ENCODE data around the gene KLHDC10.
"Not testable (repeated sequence)": the region's sequence is repeated elsewhere in the genome, so short reads cannot be mapped to it uniquely, and the experiment has no call there.

The KLHDC10 gene

GRCh38 chr7:130179631-130180030 lies 109.3 kb downstream of the KLHDC10 start:
- H3K4me1 ChIP-seq (ENCODE audit: control insufficient read depth in 1 of 2, insufficient read depth in 2 of 2, low read length in 2 of 2) = no peaks in the 10 kb centered on the region
- H3K27ac ChIP-seq (ENCODE audit: low read length) = no peak overlapping the region
- no peaks in the 10 kb centered on the region for H3K27me3 ChIP-seq (ENCODE audit: low read depth, low read length)
- H3K9me3 ChIP-seq (ENCODE audit: control insufficient read depth in 1 of 2, low read length in 2 of 2) = no peaks in the 10 kb centered on the region
- H3K36me3 ChIP-seq (ENCODE audit: control insufficient read depth in 1 of 2, insufficient read depth in 2 of 2, low read length in 2 of 2) = peaks cover 30 to 40% of the 10 kb centered on the region in 2 donors
- H3K4me3 ChIP-seq (ENCODE audit: low read depth in 1 of 2, low read length in 2 of 2) = no peak overlapping the region

GRCh38 chr7:130180571-130181262 lies 110.4 kb downstream of the KLHDC10 start:
- H3K4me1 ChIP-seq (ENCODE audit: control insufficient read depth in 1 of 2, insufficient read depth in 2 of 2, low read length in 2 of 2) = no peaks in the 10 kb centered on the region
- no peak overlapping the region for H3K4me3 ChIP-seq (ENCODE audit: low read depth in 1 of 2, low read length in 2 of 2)
- no peak overlapping the region for H3K27ac ChIP-seq (ENCODE audit: low read length)
- H3K36me3 ChIP-seq (ENCODE audit: control insufficient read depth in 1 of 2, insufficient read depth in 2 of 2, low read length in 2 of 2) = peaks cover 36 to 46% of the 10 kb centered on the region in 2 donors
- H3K9me3 ChIP-seq (ENCODE audit: control insufficient read depth in 1 of 2, low read length in 2 of 2) = no peaks in the 10 kb centered on the region
- no peaks in the 10 kb centered on the region for H3K27me3 ChIP-seq (ENCODE audit: low read depth, low read length)

DNA sequence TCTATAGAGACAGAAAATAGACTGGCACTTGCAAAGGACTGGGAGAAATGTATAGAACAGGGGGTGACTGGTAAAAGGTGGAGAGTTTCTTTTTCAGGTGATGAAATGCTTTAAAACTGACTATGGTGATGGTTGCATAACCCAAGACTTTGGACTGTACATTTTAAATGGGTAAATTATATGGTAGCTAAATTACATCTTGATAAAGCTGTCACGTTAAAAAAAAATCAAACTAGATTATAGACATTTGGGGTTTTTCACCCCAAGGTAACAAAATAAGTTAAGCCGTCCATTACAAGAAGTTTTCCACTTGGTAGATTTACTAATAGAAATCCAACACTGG lies 110.9 kb downstream of the KLHDC10 start:
- H3K4me1 ChIP-seq (ENCODE audit: control insufficient read depth in 1 of 2, insufficient read depth in 2 of 2, low read length in 2 of 2) = no peaks in the 10 kb centered on the region
- H3K9me3 ChIP-seq (ENCODE audit: control insufficient read depth in 1 of 2, low read length in 2 of 2) = no peaks in the 10 kb centered on the region
- peaks cover 36 to 46% of the 10 kb centered on the region in 2 donors for H3K36me3 ChIP-seq (ENCODE audit: control insufficient read depth in 1 of 2, insufficient read depth in 2 of 2, low read length in 2 of 2)
- H3K4me3 ChIP-seq (ENCODE audit: low read depth in 1 of 2, low read length in 2 of 2) = no peak overlapping the region
- no peaks in the 10 kb centered on the region for H3K27me3 ChIP-seq (ENCODE audit: low read depth, low read length)
- H3K27ac ChIP-seq (ENCODE audit: low read length) = no peak overlapping the region

- no peaks in the 10 kb centered on the region for H3K9me3 ChIP-seq (ENCODE audit: control insufficient read depth in 1 of 2, low read length in 2 of 2)
- H3K4me1 ChIP-seq (ENCODE audit: control insufficient read depth in 1 of 2, insufficient read depth in 2 of 2, low read length in 2 of 2) = no peaks in the 10 kb centered on the region
- no peak overlapping the region for H3K27ac ChIP-seq (ENCODE audit: low read length)
- H3K27me3 ChIP-seq (ENCODE audit: low read depth, low read length) = no peaks in the 10 kb centered on the region
- H3K36me3 ChIP-seq (ENCODE audit: control insufficient read depth in 1 of 2, insufficient read depth in 2 of 2, low read length in 2 of 2) = peaks cover 37 to 46% of the 10 kb centered on the region in 2 donors
- H3K4me3 ChIP-seq (ENCODE audit: low read depth in 1 of 2, low read length in 2 of 2) = no peak overlapping the region
Measured at GRCh38 chr7:130182990-130183389, 112.7 kb downstream of the KLHDC10 start.

- H3K36me3 ChIP-seq (ENCODE audit: control insufficient read depth in 1 of 2, insufficient read depth in 2 of 2, low read length in 2 of 2) = peaks cover 38 to 39% of the 10 kb centered on the region in 2 donors
- not testable (repeated sequence) for H3K27me3 ChIP-seq (ENCODE audit: low read depth, low read length); H3K9me3 ChIP-seq (ENCODE audit: control insufficient read depth in 1 of 2, low read length in 2 of 2); H3K4me1 ChIP-seq (ENCODE audit: control insufficient read depth in 1 of 2, insufficient read depth in 2 of 2, low read length in 2 of 2); H3K27ac ChIP-seq (ENCODE audit: low read length); H3K4me3 ChIP-seq (ENCODE audit: low read depth in 1 of 2, low read length in 2 of 2)
Measured at GRCh38 chr7:130184349-130184748, 114.0 kb downstream of the KLHDC10 start.

Measured in muscle layer of duodenum (tissue), 2 donors.